NCI-H526 treated with DMSO at 0.1 percent for 48 hours (cell line): ENCODE data around the gene ROR1.

ENCODE experiments used
- DNase-seq: peaks from one replicate; lab custom pipeline; 2025; lab: John Stamatoyannopoulos, UW

Gene ROR1

DNA sequence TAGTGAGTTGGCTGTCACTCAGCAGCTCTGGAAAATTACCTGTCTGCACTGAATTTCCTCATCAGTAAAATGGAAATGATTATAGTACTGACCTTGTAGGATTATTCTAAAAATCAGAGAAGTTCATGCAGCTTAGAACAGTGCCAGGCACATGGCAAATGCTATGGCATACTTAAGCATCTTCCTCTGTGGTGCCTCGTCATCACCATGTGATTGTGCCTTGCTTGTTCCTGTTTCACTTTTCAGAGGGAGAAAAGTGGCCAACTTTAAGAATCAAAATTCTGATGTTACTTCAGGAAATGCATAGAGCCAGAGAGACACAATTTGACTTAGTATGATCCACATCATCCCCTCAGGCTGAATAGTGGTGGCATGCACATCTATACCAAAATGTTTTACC lies 203.6 kb downstream of the ROR1 start:
- DNase-seq = no peak

- DNase-seq = no peak
These were observed 207.1 kb downstream of the ROR1 start for GRCh38 chr1:63980740-63981407.

DNA sequence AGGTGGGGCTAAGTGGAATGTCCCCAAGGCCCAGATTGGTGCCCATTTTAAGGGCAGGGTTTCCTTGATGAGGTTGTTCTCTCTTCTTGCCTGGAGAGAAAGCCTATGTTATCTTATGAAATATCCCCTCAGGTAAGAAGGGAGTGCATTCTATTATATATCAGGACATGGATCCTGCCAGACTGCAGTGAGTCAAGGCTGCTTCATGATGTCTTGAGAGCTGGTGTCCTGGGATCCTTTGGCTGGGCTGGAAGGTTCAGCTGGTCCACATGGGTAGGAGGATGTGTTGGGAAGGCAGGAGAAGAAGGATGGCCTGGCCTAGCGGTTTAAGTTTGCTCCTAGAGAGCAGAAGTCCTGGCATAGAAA lies 207.6 kb downstream of the ROR1 start:
- DNase-seq = no peak

DNA sequence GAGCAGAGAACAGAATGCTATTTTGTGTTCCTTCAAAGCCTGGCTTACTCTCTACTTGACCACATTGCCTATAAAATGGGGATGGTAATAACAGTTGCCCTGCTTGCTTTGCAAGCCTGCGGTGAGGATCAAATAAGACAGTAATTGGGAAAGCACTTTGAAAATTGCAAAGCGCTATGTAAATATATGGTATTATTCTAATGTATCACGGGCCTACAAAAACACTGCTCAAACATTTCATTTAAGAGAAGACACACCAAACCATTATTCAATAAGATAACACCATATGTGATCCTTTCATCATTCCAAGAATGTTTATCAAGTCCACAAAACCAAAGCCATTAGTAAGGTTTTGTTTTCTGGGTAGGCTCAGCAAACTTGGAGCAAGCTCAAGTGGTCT lies 208.4 kb downstream of the ROR1 start:
- DNase-seq = peak; percentile 1

DNA sequence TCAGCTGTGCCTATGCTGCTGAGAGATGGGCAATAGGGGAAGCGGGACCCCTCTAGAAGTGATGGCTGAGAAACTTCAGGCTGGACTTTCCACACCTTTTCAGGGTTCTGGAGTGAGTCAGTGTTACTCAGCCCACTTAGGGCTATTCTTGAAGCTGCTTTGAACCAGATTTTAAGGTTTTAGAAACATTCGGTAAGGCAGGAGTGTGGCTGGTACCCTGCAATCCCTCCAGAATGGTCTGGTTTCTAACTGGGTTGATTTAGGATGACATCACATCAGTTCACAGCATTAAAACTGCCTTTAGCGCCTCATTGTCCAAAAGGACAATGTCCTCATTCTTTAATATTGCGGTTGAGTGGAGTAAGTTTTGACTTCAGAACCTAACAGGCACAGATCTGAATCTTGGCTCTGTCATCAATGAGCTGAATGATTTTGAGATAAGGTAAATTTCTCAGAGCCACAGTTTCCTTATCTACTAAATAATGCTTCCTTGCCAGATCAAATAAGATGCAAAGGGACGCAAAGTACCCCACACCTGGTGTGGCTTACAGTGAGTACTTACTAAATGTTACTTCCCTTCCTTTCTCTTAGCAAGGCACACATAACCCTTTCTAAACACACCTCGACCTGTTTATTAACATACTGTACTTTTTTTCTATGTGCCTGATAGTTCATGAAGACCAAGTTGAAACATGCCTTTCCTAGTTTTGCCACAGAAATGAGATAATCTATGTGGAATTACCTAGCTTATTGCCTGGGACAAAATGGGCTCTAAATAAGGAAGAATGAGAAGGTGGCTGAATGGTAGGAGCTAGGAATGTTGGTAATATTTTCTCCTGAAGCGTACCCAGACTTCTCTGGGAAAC lies 209.8 kb downstream of the ROR1 start:
- DNase-seq = no peak

- no peak for DNase-seq
These were observed 210.6 kb downstream of the ROR1 start for GRCh38 chr1:63984257-63984929.

- no peak for DNase-seq
These were observed 211.1 kb downstream of the ROR1 start for GRCh38 chr1:63984930-63985290.

DNA sequence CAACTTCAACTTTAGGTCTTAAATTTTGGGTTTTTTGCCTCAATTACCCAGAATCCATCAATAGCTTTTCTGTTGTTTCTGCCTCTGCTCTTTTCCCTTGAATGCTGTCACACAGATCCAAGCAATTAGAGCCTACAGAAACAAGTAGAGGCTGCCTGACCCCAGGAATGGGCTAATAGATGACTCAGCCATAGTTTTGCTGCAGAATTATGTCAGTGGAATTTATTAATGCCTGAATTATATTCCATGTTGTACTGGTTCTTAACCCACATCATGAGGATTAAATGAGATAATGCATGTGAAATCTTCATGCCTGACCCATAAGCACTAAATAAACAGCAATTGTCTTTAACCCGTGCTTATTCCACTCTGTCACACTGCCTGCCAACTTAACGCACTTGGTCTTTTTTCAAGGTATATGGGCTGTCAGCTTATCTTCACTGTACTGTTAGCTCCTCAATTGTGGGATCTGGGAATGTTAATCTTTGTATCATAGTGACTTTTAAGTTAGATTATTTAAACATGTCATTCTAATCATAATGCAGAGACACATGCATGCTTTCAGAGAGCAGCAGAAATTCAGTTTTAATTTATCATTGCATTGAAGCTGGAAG lies 213.3 kb downstream of the ROR1 start:
- no peak for DNase-seq

GRCh38 chr1:63987628-63988024 lies 213.8 kb downstream of the ROR1 start:
- no peak for DNase-seq

- DNase-seq = no peak
These were observed 215.1 kb downstream of the ROR1 start for GRCh38 chr1:63988941-63989340.

DNA sequence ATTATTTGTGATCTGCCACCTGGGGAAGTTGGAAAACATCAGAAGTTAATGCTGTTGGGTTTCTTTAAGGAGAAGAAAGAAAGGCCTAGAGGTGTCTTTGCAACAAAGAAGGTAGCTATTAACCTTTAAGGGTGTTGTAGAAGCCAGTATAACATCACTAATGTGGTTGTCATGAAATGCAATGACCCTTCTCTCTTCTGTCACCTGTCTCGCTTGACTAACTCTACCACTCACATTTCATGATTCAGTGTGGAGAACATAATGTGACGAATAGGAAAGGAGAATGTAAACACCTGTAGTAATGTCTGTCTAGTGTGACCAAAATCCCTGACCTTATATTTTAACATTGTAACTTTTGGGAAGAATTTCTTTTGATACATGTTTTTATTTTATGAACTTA lies 217.9 kb downstream of the ROR1 start:
- no peak for DNase-seq

GRCh38 chr1:64000021-64000420 lies 226.2 kb downstream of the ROR1 start:
- no peak for DNase-seq

DNA sequence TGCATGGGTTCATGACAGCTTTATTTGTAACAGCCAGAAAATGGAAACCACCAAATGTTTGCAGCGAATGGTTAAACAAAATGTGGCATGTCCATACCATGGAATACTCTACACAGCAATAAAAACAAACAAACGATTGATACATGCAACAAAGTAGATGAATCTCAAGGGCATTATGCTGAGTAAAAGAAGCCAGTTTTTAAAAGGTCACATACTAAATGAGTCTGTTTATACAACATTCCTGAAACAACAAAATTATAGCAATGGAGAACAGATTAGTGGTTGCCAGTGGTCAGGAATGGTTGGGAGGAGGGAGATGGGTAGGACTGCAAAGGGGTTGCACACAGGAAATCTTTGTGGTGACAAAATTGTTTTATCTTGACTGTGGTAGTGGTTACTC lies 227.2 kb downstream of the ROR1 start:
- no peak for DNase-seq

GRCh38 chr1:64004451-64005025 lies 230.7 kb downstream of the ROR1 start:
- no peak for DNase-seq

DNA sequence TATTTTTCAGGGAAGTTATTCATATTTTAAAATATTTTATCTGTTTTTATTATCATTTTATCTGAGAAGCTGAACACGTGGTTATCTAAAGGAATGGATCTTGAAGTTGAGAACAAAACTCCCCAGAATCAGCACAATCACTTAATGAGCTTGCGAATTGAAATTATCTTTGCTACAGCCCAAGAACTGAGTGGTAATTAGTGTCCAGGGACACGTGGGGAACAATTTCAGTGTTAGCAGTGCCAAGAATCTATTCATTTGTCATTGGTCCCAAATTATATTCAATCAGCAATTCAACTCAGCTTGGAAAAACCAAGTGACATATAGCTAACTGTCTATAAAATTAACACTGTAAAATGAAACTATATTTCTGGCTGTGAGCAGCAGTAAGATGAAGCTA lies 232.0 kb downstream of the ROR1 start:
- no peak for DNase-seq

DNA sequence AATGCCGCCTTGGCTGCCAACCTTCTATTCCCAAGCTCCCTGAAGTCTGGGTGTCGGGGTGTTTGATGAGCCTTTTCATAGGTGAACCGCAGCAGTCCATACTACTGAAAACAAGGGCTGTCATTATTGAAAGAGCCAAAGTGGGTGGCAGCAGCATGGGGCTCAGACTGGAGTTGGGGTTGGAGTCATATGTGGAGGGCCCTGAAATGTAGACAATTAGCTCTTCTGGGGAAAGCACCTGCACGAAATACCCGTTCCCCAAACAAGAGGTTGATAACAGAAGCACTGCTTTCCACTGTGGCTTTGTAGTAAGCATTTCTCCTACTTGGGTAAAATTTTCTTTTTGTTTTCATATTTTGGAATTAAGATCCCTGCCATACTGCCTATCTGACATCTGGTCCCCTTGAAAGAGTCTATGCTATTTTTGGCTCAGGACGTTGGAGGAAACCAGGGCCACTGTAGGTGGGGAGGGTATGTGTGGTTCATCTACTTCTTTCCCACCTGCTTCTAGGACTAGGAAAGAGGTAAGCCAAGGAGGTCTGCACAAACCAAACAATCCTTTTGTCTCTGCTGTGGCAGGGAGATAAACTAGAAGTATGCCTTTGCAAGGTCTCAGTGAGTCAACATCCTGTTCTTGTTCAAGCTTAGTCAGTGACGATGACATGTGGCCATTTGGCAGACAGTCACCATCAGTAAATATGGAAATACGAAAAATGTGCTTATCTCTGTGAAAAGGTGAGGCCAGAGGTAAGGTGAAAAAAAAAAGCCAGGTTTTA lies 232.6 kb downstream of the ROR1 start:
- DNase-seq = no peak

DNA sequence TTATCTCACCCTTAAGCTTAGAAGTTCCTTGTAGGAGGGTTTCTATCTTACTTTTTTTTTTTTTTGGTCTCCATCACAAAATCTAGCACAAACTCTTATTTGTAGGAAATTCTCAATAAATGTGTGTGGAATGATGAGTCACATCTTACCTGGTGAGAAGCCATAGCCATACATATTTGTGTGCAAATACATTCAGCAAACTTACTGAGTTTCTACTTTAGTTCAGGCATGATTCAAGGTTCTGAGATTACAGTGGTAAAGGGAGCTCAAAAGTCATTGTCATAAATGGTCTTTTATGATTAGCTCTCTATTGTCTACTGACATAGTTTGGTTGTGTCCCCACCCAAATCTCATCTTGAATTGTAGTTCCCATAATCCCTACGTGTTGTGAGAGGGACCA lies 236.5 kb downstream of the ROR1 start:
- DNase-seq = no peak

DNA sequence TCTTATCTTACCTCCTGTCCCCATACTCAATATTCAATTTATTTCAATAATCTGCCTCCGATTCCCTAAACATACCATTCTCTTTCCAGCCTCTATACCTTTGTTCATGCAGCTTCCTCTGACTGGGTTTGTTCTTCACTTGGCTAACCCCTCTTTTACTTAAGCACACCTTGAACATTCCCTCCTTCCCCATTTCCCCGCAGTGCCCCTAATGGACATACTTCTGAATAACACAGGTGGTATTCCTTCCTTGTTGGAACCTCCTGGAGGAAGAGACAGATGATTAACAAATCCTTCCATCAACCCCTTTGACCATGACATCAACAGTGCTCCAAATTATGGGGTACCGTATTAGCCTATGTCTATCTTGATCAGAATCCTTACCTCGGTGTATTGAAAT lies 239.6 kb downstream of the ROR1 start:
- DNase-seq = no peak

GRCh38 chr1:64019818-64020217 lies 246.0 kb downstream of the ROR1 start:
- DNase-seq = no peak

- no peak for DNase-seq
These were observed 247.2 kb downstream of the ROR1 start for GRCh38 chr1:64021066-64021465.

GRCh38 chr1:64025051-64025450 lies 251.2 kb downstream of the ROR1 start:
- no peak for DNase-seq

DNA sequence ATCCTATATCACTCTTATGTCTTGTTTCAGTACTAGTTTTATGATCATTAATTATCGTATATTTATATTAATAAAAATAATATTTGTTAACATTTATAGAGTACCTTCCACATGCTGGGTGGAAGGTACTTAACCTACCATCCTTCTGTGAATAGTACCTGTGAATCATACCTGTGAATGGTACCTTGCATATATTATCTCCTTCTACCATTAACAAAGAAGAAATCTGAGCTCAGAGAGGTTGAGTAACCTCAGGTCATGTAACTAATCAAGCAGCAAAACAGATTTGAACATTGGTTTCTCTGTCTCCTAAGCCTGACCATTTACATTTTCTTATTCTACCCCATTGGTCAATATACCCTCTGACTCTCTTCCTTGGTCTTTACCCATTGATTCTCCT lies 255.2 kb downstream of the ROR1 start:
- no peak for DNase-seq
